ENCODE measurements around the gene PET100.
A peak's percentile ranks its signal among the peaks of the same experiment; 100 is the strongest.

The PET100 gene

GRCh38 chr19:7607212-7607873 lies 22.2 kb upstream of the PET100 start:
- Mint-ChIP-seq H3K9me3 (peaks cover 5% of the 10 kb centered on the region), H3K4me1 (peaks cover 6% of the 10 kb centered on the region), H3K27me3 (peaks cover 44% of the 10 kb centered on the region), H3K36me3 (peaks cover 5% of the 10 kb centered on the region), H3K27ac (no peak overlapping the region), H3K4me3 (no peak overlapping the region)
- no peak for ATAC-seq

- Mint-ChIP-seq H3K27me3 (peaks cover 37% of the 10 kb centered on the region), H3K4me1 (peaks cover 6% of the 10 kb centered on the region), H3K36me3 (peaks cover 5% of the 10 kb centered on the region), H3K4me3 (no peak overlapping the region), H3K9me3 (peaks cover 5% of the 10 kb centered on the region), H3K27ac (no peak overlapping the region)
- no peak for ATAC-seq
These were observed 21.6 kb upstream of the PET100 start for GRCh38 chr19:7607874-7608560.

GRCh38 chr19:7610491-7611240 lies 18.9 kb upstream of the PET100 start:
- H3K4me1 Mint-ChIP-seq = peaks cover 2% of the 10 kb centered on the region
- no peak overlapping the region for H3K27ac Mint-ChIP-seq
- ATAC-seq = no peak

GRCh38 chr19:7611541-7612279 lies 17.9 kb upstream of the PET100 start:
- Mint-ChIP-seq H3K27ac (no peak overlapping the region), H3K9me3 (no peaks in the 10 kb centered on the region), H3K4me1 (no peaks in the 10 kb centered on the region), H3K36me3 (peaks cover 5% of the 10 kb centered on the region), H3K4me3 (no peak overlapping the region), H3K27me3 (peaks cover 5% of the 10 kb centered on the region)
- ATAC-seq = no peak

More at GRCh38 chr19:7610491-7611240, 18.9 kb upstream of the PET100 start:
- H3K36me3 Mint-ChIP-seq = peaks cover 2% of the 10 kb centered on the region
- peaks cover 2% of the 10 kb centered on the region for H3K9me3 Mint-ChIP-seq
- H3K4me3 Mint-ChIP-seq = no peak overlapping the region
- H3K27me3 Mint-ChIP-seq = peaks cover 12% of the 10 kb centered on the region

- Mint-ChIP-seq H3K27ac (no peak overlapping the region), H3K36me3 (peaks cover 14% of the 10 kb centered on the region), H3K9me3 (no peaks in the 10 kb centered on the region), H3K27me3 (no peaks in the 10 kb centered on the region), H3K4me3 (no peak overlapping the region), H3K4me1 (no peaks in the 10 kb centered on the region)
- ATAC-seq = no peak
These were observed 17.0 kb upstream of the PET100 start for GRCh38 chr19:7612282-7613274.

GRCh38 chr19:7614859-7615741 lies 14.5 kb upstream of the PET100 start:
- Mint-ChIP-seq H3K4me1 (no peaks in the 10 kb centered on the region), H3K9me3 (no peaks in the 10 kb centered on the region), H3K36me3 (peaks cover 38% of the 10 kb centered on the region), H3K27me3 (no peaks in the 10 kb centered on the region), H3K27ac (no peak overlapping the region), H3K4me3 (no peak overlapping the region)
- no peak for ATAC-seq

GRCh38 chr19:7617172-7617571 lies 12.4 kb upstream of the PET100 start:
- H3K4me3 Mint-ChIP-seq = no peak overlapping the region
- no peak overlapping the region for H3K27ac Mint-ChIP-seq
- no peaks in the 10 kb centered on the region for H3K27me3 Mint-ChIP-seq
- no peaks in the 10 kb centered on the region for H3K4me1 Mint-ChIP-seq
- H3K36me3 Mint-ChIP-seq = peaks cover 57% of the 10 kb centered on the region
- H3K9me3 Mint-ChIP-seq = no peaks in the 10 kb centered on the region
- ATAC-seq = no peak

GRCh38 chr19:7617735-7618134 lies 11.9 kb upstream of the PET100 start:
- H3K4me3 Mint-ChIP-seq = no peak overlapping the region

GRCh38 chr19:7618348-7618747 lies 11.2 kb upstream of the PET100 start:
- Mint-ChIP-seq H3K27me3 (no peaks in the 10 kb centered on the region), H3K4me1 (no peaks in the 10 kb centered on the region), H3K27ac (no peak overlapping the region), H3K4me3 (no peak overlapping the region), H3K36me3 (peaks cover 67% of the 10 kb centered on the region), H3K9me3 (no peaks in the 10 kb centered on the region)
- no peak for ATAC-seq

More at GRCh38 chr19:7617735-7618134, 11.9 kb upstream of the PET100 start:
- peak; percentile 22 for ATAC-seq
- Mint-ChIP-seq H3K4me1 (no peaks in the 10 kb centered on the region), H3K27me3 (no peaks in the 10 kb centered on the region), H3K9me3 (no peaks in the 10 kb centered on the region), H3K36me3 (peaks cover 61% of the 10 kb centered on the region), H3K27ac (no peak overlapping the region)

- Mint-ChIP-seq H3K4me3 (no peak overlapping the region), H3K27ac (no peak overlapping the region), H3K27me3 (no peaks in the 10 kb centered on the region), H3K9me3 (no peaks in the 10 kb centered on the region), H3K4me1 (no peaks in the 10 kb centered on the region), H3K36me3 (peaks cover 69% of the 10 kb centered on the region)
- no peak for ATAC-seq
These were observed 10.7 kb upstream of the PET100 start for GRCh38 chr19:7618771-7619510.

- Mint-ChIP-seq H3K4me1 (no peaks in the 10 kb centered on the region), H3K27me3 (no peaks in the 10 kb centered on the region), H3K4me3 (no peak overlapping the region), H3K9me3 (no peaks in the 10 kb centered on the region), H3K27ac (no peak overlapping the region), H3K36me3 (peaks cover 77% of the 10 kb centered on the region)
- no peak for ATAC-seq
These were observed 9.7 kb upstream of the PET100 start for GRCh38 chr19:7619671-7620441.

All from stimulated activated memory B cell treated with anti-CD40 and anti-IgM and Interleukin-4, amounts not matched to agents 10 μg/mL and 1 μg/mL and 100 μg/mL, for 72 hours (primary cell).